HG02852 (cell line): Measurements from ENCODE around the gene USH1C.

Source experiments
- ATAC-seq: cut with Tn5 transposase; IDR thresholded peaks from one replicate; pipeline ENCODE4 v1.9.1; 2021; ENCODE audit warnings: mild to moderate bottlenecking, moderate library complexity; ENCODE audit not compliant: unreplicated experiment

USH1C gene

DNA sequence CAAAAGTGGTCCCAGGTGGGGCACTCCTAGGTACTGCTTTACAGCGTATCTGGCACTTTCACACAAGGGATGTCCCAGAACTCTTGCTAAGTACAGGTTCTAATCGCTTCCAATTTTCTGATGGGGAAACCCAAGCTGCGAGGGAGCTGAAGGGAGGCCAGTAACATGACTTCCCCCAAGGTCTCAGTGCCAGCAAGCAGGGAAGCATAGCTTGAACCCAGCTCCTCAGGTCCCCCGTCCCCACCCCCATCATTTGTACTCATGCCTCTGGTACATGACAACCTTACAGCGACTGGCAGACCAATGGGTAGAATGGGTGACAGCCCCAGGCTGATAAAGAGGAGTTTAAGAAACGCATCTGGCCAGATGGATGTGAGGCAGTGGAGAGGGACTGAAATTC, 66.9 kb downstream of the USH1C start:
- no peak for ATAC-seq

DNA sequence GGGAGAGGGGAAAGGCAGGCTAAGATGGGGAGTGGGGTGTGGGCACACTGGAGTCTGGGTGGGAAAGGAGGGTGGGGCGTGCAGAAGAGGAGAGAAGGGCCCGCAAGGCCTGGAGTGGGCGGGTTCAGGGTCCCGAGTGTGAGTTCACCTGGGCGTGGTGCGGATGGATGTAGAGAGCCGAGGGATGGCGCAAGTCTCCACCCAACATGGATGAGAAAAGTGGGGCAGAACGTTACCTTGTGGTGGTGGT, 67.2 kb downstream of the USH1C start:
- ATAC-seq: no peak

DNA sequence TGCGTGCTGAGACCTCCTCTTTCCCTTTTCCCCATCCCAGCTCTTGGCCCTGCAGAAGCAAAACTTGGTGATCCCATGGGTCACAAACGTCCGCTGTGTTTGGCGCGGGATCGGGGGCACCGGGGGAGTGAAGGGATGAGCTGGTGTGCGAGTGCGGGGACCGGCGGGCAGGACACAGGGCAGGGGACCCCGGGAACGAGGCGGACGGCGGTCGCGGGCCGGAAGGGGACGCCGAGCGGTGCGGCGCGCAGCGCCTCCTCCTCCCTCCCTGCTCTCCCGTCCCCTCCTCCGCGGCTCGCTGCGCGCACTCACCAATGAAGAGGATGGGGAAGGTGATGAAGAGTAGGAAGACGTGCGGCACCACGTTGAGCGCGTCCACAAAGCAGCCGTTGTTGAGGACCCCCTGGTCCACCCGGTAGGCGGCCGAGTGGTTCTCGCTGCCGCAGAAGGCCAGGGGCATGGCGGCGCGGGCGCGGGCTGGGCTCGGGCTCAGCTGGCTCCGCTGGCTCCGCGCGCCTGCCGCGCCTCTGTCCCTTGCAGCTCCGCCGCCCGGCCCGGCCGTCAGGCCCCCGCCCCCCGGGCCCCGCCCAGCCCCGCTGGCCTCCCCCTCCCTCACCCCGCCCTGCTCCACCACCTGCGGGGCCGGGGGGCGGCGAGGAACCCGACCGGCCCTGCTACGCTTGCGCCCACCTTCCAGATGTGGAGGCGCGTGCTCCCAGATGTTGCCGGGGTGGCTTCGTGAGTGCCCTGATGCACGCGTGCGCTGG, 67.7 kb downstream of the USH1C start, which contains the start of gene ABCC8:
Gene ABCC8, minus strand, starts transcription at position 529 of the 767 bp plus-strand sequence. Its CDS starts 69 bp downstream, at position 460.
- ATAC-seq: no peak

DNA sequence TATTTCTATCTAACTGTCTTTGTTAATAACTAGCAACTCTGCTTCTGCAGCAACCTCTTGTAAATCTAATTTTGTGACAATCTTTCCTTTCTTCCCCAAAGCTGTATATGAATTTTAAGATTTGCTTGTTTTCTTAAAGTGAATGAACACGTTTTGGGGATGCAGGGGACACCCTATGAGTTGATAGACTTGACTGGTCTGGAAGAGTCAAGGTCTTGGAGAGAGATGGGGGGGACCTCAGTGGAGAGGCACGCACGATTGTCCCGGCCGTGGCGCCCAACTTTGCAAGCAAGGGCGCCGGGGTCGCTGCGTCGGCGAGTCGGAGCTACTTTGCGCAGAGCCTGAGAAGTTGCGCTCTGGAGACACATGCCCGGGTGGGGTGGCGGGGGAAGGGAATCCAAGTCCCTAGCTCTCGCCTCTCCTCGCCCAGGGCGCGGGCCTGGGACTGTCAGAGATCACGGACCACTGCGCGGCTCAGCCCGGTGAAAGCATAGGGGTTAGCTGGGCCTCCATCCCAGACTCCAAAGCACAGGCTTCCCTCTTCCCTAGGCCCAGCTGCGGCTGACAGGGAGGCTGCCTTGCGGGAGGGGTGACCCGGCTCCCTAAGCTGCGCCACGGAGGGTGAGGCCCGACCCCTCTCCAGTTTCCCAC, 68.4 kb downstream of the USH1C start:
- no peak for ATAC-seq

DNA sequence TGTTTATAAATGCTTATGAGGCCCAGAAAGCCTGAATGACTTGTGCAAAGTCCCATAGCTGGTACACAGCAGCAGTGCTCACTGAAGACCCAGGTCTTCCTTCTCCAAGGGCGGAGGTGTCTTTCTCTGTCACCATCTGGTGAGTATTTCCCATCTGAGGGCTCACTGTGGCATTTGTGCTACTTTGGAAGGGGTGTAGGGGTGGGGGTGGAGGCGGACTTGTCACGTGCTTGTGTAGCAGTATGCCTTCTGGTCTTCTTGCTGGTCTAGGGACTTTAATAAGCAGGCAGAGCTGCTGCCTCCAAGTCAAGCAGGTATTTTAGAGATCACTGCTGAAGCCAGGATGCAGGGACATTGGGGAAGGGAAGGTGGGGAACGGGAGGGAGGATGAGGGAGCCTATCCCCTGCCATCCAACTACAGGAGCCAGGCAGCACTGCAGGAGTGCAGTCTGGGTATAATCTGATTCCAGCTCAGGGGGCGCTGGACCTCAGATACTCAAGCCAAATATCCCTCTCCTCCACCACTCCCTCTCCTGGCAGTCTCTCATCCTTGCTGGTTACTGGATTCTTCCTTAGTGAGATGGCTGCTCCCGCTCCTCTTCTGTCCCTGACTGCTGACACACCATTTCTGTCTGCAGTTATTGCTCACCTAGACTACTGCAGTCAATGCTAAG, 71.0 kb downstream of the USH1C start:
- no peak for ATAC-seq

DNA sequence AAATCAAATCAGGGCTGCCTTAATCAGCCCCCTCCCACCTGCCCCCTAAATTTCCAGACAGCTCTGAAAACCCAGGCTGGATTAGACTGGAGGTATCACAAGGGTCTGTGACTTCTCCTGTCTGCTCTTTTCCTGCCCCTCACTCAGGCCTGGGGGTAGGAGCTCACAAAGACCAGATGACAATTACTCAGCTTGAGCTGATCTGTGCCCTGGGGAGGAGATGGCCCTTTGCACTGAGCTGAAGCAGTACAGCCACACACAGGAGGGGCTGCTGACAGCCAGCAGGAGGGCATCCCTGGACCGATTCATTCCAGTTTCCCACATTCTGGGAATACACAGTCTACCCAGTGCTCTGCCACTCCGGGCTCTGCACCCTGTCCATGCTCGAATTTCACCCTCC, 71.7 kb downstream of the USH1C start:
- no peak for ATAC-seq

DNA sequence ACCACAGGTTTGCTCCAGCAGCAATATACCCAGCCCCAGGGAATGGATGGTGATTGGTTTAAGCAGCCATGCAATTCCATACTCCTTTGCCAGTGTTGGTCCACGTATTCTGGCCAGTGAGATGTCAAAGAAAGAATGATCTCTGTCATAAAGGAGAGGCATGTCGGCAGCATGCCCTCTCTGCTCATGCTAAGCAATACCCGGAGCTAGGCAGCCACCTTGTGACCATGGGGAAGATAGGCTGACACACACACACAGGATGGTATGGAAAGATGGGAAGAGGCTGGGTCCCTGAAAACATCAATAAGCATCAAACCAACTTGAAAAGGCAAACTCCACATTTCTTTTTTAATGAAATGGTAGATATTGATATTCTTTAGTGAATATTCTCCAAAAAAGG, 72.7 kb downstream of the USH1C start:
- no peak for ATAC-seq

DNA sequence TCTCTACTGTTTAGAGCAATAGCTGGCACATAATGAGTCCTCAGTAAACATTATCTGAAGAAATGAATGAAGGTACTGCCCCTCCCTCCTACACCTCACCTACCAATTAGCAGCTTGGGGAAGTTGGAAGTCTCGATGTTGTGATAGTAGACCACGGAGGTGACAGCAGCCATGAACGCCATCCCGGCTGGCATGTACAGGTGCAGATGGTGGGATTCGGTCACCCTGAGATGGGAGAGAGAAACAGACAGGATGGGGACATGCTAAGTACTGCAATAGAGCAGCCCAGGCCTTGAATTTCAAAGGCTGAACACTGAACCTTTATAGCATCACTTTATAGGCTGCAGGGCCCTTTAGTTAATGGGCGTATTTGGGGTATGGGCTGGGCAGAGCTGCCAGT, 74.2 kb downstream of the USH1C start:
- ATAC-seq: no peak

DNA sequence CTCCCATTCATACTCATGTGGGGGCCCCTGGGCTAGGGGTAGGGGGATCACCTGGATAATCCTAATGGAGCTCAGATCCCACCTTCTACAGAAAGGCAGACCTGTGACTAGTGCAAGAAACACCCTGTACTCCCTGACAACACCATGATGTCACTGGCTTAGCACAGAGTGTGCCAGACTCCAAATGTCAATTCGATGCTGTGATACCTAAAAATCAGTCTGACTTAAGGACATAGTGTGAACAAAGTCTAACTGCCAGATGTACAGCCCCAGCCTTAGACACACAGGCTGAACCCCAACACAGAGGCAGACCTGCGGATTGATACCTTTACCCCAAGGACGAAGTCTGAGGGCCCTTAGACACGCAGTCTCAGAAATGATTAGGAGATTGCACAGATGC, 76.1 kb downstream of the USH1C start:
- no peak for ATAC-seq

DNA sequence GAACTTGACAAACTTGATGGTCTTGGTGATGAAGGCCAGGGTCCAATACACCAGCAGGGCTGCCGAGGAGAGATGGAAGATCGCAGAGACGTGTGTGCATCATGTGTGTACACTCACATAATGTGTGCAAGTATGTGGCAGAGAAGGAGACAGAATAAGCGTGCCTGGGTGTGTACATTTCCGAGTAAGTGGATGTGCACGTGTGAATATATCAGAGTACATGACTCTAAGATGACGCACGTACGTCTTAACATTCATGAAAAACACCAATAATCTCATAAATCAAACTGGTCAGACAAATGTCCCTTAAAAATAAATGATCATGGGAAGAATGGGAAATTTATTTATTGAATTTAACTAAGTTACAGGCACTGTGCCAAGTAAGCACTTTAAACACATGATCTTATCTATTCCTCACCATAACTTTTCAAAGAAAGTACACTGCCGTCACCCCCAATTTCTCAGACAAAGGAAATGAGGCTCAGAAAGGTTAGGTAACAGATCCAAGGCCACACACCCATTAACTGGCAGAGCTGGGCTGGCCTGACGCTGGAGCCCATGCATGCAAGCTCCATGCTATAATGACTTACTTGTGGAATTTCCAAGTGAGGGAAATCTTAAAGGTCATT, 80.6 kb downstream of the USH1C start:
- ATAC-seq: no peak

DNA sequence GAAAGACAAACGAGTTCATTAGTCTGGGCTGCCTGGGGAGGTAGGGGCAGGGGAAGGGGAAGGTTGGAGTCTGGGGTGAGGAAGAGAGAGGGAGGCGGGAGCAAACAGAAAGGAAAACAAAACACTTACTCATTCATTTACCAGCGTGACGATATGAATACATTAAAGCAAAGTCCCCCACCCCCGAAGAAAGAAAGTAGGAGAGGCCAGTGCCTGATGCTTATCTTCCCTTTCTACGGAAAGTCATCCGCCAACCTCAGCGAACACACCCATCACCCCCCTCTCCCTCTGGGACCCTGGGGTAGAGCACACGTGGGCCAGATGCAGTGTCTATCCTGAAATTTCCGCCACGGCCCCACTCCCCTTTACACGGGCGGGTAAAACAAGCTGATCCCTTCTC, 81.3 kb downstream of the USH1C start:
- no peak for ATAC-seq

DNA sequence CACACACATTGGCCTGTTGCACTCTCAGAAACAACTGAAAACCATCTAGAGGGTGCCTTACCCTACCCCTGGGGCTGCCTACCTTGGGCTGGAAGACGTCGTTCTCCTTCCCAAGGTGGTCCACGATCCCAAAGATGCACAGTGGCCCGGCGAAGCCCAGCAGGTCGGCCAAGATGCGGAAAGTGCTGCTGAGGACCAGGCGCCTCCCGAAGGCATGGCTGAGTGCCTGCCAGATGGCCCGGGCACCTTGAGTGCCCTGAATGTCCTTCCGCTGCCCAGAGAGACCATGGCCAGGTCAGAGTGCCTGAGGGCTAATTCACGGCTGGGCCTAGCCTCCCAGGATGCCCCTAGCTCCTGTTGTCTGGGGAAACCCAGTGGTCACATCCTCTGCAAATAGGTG, 83.8 kb downstream of the USH1C start:
- no peak for ATAC-seq

DNA sequence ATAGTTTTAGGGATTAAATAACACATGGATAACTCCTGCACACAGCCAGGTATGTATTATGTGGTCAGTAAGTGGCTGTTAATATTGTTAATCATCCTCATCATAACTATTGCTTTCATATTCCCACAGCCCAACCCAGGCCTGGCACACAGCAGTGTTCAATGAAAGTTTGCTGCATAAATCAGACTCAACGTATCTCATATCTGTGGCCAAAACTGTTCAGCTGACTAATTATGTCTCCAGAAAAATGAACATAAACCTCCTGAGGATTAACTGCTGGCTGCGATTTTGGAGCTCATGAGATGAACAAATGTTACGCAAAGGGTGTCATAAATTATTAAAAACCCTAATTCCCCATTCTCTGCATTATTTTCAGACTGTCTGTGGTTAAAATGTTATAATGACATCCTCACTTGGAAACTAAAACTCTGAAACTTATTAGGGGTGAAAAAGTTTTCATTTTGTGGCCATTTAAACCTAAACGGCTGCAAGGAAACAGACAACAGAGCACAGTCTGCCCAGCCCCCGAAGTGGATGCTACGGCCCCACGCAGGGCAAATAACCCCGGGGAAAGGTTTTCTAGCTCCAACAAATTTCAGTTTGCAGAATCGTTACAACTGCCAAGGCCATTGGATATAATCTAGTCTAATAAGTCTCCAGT, 84.8 kb downstream of the USH1C start:
- no peak for ATAC-seq

DNA sequence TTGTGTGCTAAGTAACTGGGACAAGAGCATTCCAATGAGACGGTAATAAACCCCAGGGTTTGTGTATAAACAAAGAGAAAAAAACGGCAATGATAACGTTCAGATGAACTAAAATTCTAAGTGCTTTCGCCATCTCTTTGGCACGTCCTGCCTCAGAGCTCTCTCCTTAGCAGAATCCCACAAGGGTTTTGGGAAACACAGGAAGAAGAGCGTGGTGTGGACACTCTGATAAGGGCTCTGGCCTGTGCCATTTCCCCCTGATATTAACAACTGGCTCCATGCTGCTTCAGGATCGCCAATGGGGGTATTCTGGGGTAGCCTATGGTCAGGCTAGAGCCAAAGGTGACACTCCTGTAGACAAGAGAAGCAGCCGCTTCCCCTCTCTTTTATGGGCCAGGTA, 85.9 kb downstream of the USH1C start:
- no peak for ATAC-seq

DNA sequence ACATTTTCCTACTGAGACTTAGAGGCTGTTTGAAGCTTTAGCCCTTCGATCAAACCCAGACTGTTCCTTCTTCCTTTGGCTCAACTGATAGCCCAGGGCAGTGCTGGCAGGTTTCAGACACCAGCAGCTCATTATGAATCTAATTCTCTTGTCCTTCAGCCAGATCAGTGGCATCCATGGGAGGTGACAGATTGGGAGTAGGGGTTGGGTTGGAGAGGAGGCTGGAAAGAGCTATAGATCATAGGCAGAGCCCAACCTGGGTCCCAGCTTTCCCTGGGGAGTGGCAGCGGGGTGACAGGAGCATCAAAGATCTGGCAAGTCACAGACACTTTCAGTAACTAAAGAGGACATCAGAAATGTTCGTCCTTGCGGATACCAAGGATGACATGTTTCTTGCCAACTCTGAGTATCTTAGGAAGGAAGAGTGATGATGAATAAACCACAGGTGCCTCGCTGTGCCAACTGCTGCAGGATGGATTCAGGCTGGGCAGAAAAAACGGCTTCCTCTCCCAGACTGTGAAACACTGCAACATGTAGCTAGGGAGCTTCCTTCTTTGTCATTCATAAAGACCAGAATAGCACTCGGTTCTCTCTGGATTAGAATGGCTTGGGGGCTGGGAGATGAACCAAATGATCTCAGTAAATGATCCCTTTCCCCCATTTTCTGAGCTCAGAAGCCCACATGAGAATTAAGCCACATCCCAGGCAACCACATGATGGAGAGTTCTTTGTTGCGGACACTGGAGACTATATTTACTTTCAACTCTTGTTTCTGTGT, 86.6 kb downstream of the USH1C start:
- ATAC-seq: no peak

DNA sequence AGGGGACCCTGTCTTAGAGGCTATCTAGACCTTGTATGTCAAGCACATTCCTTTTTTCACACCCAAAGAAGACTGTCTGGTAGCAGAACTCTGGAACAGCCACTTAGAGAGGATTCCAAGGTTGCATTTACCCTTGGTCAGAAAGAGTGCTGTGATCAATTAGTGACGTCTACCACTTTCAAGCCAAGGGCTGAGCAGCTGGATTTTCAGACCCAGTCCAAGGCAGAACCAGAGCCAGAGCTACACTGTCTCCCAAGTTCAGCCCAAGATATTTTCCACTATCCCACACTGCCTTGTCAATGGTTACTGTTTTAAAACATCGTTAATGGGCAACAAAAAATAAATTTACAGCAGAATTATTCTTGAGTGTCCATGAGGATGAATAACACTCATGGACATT, 91.5 kb downstream of the USH1C start:
- no peak for ATAC-seq

DNA sequence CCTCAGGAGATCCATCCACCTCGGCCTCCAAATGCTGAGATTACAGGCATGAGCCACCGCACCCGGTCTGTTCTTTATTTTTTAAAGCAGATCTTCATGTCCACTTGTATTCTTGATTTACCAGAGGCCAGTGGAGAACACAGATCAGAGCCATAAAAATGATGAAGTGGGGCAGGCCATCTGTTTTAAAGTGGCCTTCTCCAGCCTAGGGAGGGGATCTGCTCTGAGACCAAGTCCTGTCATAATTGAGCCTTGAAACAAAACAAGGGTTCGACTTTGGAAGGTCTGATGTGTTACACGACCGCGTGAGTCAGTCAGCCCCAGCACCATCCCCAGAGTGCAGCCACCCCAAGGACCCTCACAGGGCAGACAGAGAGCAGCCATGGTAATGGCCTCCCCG, 95.1 kb downstream of the USH1C start:
- ATAC-seq: no peak

DNA sequence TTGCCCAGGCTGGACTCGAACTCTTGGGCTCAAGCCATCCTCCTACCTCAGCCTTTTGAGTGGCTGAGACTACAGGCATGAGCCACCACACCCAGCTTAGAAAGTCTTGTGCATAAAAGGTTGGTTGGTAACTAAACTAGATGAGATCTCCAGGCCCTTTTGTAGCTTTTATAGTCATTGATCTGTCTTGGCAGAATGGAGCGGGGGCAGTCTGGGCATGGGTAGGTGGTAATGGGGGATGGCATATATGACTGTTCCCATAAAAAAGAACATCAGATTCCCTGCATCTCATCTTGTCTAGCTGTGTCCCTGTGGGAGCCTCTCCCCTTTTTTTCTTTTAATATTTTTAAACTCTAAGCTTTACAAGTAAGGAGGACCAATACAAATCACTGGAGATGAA, 97.7 kb downstream of the USH1C start:
- ATAC-seq: no peak

DNA sequence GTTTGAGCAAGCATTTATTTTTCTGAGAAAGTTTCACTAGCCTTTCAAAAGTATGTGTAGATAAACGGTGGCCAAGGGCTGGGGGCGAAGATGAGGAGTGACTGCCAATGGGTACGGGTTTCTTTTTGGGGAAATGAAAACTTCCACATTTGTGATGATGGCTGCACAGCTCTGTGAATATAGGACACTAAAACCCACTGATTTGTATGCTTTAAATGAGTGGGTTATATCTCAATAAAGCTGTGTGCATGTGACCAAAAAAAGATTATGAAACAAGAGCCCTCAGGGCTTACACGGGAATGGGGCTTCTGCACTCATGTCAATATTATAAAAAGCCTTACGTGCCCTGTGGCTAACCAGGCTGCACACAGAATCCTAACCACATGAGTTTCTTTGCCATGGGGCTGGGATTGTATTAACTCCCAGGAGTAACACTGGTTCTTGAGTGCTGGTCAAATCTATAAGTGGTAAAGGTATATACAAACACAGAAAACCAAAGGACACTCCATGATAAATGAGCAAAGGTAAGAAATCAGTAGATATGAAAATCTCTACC, 98.9 kb downstream of the USH1C start:
- ATAC-seq: no peak

DNA sequence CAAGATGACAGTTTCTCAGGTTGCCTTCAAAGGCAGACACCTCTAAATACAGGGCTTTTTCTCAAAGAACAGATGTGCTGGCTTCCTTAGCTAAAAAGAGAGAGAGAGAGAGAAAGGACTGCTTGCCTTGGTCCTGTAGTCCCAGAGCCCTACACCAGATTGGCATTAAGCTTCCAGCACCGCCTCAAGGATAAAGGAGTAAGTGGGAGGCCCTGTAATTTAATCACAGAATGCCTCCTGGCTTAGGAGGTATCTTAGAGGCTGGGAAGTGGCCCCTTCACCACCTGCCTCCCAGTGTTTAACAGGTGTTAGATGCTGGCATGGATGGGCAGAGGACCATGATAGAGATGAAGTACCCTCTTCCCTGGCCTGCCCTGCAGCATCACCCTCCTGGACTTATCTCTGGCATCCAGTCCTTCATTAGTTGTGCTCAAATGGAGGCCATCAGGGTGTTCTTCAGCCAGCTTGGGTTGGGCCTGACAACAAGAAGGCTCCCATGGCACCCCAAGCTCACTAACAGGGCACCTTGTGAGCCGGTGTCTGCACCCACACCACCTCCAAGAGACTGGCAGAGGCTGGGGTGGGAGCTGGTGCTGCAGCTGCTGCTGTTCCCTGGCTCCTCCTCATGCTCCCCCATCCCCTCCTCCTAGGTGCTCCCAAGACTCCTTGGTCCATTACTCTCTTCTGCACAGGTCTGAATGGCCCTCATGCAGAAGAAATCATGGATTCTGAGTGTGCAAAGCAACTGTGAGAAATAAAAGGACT, 100.1 kb downstream of the USH1C start:
- no peak for ATAC-seq
